Measurements from ENCODE around the gene GSN.

GRCh38 chr9:121319383-121319780, 51.4 kb downstream of the GSN start:
- TF ChIP-seq CTCF (IDR thresholded peaks at IDR 0.05) (no peak), ZFX (IDR thresholded peaks at IDR 0.05; ENCODE audit: borderline replicate concordance) (no peak)
